T-helper 1 cell treated with Interleukin-12 subunit alpha and Interleukin-12 subunit beta and Interleukin-4 antibody, amounts not matched to agents 30 ng/mL and 1 ng/mL, for 36 hours (primary cell): Measurements from ENCODE around the gene DENND6B. TPM values are rescaled to one million over a fixed set of nuclear protein-coding genes. Genes with fewer than 3 reads are reported as not detected.
"Not testable (repeated sequence)": the region's sequence is repeated elsewhere in the genome, so short reads cannot be mapped to it uniquely, and the experiment has no call there.

Experiments used
- intact Hi-C: fragments of 100-400 bp; cut with micrococcal nuclease; formaldehyde crosslinking; loops from one replicate; pipeline ENCODE4 v1.15.1; 2024
- total RNA-seq: library from RNA; stranded (reverse); gene quantifications from 2 replicates; pipeline ENCODE4 v1.2.3, GENCODE V29; 2022

The DENND6B gene, protein sequence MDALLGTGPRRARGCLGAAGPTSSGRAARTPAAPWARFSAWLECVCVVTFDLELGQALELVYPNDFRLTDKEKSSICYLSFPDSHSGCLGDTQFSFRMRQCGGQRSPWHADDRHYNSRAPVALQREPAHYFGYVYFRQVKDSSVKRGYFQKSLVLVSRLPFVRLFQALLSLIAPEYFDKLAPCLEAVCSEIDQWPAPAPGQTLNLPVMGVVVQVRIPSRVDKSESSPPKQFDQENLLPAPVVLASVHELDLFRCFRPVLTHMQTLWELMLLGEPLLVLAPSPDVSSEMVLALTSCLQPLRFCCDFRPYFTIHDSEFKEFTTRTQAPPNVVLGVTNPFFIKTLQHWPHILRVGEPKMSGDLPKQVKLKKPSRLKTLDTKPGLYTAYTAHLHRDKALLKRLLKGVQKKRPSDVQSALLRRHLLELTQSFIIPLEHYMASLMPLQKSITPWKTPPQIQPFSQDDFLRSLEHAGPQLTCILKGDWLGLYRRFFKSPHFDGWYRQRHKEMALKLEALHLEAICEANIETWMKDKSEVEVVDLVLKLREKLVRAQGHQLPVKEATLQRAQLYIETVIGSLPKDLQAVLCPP
- total RNA-seq, result 2.8 and 2.9 TPM in 2 replicates

DNA sequence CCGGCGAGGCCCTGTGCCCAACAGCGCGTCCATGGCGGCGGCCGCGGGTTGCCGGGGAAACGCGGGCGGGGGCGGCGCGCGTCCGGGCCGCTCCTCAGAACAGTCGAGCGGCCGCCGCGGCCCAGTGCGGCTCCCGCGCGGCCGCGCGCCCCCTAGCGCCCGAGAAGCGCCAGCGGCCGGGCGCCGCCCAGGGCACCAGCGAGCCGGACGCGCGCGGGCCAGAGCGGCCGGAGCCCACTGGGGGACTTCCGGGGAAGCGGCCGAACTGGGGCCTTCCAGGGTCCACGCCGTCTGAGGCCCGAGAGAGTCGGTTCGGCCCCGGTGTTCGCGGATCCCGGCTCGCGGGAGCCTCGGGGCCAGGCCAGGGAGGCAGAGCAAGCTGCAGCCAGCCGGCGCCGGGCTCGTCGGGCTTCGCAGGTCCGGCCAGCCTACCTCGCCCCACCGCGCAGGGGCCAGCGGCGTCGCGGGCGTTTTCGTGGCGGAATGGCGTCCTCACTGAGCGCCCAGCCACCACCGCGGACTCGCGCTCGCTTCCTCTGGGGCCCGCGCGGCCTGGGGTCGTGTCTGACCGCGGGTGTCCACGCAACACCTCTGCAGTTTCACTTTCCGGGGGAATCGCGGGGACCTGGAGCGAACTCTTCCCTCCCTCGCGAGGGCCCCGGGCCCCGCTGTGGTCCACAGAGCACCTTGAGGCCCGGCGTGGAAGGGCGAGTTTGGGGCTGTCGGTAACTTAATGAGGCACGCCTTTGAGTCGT is at the start of gene DENND6B:
Gene DENND6B, minus strand, starts transcription at position 57 of the 755 bp plus-strand sequence. Its CDS starts 24 bp downstream, at position 33.
- intact Hi-C loops, result loop anchor here (1.0 to 5.0 kb wide), 4 partner anchors 15 to 180 kb away; partner anchors contain the start of gene MAPK11

DNA sequence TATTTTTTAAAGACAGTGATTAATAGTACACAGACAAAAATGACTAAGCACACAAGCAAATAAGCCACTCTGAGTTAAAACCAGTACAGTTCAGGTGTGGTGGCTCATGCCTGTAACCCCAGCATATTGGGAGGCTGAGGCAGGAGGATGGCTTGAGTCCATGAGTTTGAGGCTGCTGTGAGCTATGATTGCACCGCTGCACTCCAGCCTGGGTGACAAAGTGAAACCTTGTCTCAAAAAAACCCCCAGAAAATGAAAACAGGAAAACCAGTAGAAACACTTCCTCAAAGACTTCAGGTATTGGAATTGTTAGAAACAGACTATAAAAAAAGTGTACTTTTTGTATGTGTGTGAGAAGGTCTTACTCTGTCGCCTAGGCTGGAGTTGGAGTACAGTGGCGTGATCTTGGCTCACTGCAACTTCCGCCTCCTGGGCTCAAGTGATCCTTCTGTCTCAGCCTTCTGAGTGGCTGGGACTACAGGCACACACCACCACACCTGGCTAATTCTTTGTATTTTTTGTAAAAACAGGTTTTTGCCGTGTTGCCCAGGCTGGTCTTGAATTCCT is 49.4 kb upstream of the DENND6B start:
- intact Hi-C loops, result no loop called here

DNA sequence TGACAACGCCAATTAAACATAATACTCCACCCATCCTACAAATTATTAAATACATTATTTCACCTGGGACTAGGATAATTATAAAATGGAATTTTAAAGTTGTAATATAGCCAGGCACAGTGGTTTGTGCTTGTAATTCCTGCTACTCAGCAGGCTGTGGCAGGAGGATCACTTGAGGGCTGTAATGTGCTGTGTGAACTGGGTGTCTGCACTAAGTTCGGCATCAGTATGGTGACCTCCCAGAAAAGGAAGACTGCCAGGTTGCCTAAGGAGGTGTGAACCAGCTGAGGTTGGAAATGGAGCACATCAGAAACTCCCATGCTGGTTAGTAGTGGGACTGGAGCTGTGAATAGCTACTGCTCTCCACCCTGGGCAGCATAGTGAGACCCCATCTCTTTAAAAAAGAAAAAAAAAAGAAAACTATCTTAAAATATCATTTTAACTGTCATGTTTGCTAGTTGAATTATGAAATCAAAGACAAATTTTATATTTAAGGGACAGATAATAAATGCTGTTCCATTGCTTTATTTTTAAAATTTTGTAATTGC is 44.4 kb upstream of the DENND6B start:
- intact Hi-C loops, result no loop called here

DNA sequence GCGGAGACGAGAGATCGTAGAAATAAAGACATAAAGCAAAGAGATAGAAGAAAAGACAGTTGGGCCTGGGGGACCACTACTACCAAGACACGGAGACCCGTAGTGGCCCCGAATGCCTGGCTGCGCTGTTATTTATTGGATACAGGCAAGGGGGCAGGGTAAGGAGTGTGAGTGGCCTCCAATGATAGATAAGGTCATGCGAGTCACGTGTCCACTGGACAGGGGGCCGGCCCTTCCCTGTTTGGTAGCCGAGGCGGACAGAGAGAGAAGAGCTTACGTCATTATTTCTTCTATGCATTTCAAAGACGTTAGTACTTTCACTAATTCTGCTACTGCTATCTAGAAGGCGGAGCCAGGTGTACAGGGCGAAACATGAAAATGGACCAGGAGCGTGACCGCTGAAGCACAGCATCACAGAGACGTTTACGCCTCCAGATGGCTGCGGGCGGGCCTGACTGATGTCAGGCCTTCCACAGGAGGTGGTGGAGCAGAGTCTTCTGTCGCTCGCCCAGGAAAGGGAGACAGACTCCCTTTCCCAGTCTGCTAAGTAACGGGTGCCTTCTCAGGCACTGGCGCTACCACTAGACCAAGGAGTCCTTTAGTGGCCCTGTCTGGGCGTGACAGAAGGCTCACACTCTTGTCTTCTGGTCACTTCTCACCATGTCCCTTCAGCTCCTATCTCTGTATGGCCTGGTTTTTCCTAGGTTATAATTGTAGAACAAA is 41.1 kb upstream of the DENND6B start:
- intact Hi-C loops, result no loop called here

DNA sequence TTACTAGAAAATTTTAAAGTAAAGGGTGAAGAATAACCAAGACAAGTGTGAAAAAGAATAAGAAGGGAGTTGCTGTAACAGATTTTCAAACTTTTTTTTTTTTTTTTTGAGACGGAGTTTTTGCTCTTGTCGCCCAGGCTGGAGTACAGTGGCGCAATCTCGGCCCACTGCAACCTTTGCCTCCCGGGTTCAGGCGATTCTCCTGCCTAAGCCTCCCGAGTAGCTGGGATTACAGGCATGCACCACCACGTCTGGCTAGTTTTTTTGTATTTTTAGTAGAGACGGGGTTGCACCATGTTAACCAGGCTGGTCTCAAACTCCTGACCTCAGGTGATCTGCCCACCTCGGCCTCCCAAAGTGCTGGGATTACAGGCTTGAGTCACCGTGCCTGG is 37.0 kb upstream of the DENND6B start:
- intact Hi-C loops, result not testable (repeated sequence)

DNA sequence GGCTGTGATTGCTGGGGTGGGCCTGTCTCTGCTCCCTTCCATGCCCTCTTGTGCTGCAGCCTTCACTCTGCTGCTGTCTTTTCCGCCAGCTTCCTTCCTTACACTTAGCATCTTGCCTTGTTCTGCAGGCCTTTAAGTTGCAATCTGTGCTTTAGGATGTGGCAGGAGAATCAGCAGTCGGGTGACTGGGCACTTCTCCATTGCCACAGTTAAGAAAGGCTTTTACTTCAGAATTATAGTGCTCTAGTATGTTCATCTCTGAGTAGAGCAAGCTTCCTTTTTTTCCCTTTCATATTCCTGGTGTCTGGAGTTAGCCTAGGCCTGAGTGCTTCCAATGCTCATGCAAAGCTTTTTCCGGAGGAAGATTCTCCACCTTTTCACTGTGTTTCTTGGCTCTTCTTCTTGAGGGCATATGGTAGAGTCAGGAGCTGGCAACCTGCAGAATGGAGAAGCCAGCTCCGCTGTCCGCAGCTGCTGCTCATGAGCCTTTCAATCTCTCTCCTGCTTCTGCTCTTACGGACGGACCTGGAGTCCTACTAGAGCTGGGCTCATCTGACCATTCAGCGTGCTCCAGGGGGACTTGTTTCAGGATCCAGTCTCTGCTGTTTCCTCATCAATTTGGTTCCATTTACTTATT is 36.5 kb upstream of the DENND6B start:
- intact Hi-C loops, result no loop called here

DNA sequence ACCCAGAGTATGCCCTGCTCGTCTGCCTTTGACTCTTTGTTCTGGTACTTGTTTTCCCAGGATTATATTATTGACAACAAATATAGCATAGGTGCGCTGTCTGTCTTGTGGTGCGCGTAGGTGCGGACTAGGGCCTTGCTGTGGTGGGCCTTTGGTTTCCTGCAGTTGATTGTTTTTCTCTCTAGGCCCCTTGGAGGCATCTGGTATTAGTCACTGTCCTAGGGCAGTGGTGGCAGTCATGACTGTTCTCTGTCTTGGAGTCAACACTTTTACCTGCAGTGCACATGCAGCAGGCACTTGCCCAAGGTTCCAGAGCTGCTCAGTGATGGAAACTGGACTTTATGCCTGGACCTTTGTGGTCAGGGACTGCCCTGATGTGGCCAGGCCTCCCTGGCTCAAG is 34.9 kb upstream of the DENND6B start:
- intact Hi-C loops, result no loop called here

DNA sequence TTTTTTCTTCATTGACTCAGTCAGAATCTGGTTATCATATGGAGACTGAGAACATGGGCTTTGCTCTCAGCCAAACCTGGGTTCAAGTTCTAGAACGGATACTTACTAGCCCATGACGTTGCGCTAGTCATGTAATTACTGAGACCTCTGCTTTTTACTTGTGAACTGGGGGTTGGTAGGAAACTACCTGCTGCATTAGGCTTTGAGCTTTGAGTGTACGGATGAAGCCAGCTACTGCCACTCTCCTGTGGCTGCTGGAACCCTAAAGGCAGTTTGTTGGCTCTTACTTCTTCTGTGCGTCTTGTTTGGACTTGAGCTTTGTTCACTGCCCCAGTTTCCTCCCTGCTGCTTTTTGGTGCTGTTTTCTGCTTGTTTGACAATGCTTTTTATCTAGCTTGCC is 34.4 kb upstream of the DENND6B start:
- intact Hi-C loops, result no loop called here

DNA sequence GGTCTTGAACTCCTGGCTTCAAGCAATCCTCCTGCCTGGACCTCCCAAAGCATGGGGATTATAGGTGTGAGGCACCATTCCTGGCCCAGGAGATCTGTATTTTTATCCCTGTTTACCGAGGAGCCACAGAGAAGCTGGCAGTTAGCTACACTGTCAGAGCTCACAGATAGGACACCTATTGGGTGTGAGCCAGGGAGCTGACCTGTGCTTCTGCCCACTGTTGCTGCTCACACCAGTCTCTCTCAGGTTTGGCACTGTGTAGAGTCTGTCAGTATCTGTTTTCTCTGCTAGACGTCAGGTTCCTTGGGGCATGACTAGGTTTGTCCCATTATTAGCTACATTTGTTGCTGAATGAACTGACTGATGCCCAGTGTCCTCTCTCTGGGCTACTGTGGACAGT is 33.8 kb upstream of the DENND6B start:
- intact Hi-C loops, result no loop called here

DNA sequence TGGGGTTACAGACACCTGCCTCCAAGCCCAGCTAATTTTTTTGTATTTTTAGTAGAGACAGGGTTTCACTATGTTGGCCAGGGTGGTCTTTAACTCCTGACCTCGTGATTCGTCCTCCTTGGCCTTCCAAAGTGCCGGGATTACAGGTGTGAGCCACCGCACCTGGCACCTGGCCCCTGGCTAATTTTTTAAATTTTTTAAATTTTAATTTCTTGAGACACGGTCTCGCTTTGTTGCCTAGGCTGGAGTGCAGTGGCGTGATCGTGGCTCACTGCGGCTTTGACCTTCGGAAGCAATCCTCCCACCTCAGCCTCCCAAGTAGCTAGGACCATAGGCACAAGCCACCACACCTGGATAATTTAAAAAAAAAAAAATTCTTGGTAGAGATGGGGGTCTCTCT is 30.9 kb upstream of the DENND6B start:
- intact Hi-C loops, result no loop called here

DNA sequence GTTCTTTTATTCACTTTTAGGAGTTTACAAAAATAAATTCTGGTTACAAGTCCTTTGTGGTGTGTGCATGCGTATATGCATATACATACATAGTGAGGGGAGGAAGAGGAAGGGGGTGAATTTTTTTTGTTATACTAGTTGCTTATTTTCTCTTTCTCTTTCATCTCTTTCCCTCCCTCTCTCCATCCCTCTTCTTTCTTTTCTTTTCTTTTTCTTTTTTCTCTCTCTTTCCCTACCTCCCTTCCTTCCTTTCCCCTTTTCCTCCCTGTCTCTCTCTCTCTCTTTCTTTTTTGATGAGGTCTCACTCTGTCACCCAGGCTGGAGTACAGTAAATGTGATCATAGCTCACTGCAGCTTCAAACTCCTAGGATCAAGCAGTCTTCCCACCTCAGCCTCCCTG is 30.4 kb upstream of the DENND6B start:
- intact Hi-C loops, result no loop called here

DNA sequence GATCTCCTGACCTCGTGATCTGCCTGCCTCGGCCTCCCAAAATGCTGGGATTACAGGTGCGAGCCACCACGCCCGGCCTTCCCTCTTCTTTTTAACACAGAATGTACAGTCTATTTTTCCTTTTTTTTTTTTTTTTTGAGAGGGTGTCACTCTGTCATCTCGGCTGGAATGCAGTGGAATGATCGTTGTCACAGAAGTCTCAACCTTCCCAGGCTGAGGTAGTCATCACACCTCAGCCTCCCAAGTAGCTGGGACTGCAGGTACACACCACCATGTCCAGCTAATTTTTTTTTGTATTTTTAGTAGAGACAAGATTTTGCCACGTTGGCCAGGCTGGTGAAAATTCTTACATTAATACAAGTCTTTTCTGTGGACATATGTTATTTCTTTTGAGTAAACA is 29.4 kb upstream of the DENND6B start:
- intact Hi-C loops, result no loop called here

DNA sequence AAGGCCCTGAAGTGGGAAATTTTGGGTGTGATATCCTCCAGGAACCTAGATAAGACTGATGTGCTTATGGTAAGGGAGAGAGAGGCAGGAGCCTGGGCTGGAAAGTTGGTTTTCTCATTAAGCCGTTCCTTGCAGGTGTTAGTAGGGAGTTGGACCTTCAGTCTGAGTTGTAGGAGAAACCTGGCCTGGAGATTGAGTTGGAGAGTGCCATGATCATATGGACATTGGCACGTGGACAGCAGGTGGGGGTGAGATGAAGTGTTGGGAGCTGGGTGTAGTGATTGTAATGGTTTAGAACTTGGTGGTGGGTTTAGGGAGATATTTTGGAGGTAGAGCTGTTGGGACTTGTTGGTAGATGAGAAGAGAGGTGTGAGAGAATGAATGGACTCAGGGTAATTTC is 21.2 kb upstream of the DENND6B start:
- intact Hi-C loops, result no loop called here

DNA sequence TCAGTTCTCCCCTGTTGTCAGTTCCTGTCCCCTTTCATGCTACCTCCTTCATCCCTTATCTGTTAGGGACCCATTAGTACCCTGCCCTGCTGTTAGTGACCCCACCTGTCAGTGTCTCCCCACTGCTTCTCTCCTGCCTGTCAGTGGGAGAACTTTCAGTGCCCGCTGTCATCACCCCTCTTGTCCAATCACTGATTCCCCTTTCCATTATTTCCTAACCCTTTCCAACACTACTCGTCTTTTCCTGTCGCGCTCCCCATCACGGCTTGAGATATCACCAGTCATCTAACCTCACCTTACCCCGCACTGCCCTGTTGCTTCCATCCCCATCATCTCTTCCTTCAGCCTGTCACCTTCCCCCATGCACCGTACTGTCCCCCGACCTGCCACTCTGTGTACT is 20.3 kb upstream of the DENND6B start:
- intact Hi-C loops, result no loop called here

DNA sequence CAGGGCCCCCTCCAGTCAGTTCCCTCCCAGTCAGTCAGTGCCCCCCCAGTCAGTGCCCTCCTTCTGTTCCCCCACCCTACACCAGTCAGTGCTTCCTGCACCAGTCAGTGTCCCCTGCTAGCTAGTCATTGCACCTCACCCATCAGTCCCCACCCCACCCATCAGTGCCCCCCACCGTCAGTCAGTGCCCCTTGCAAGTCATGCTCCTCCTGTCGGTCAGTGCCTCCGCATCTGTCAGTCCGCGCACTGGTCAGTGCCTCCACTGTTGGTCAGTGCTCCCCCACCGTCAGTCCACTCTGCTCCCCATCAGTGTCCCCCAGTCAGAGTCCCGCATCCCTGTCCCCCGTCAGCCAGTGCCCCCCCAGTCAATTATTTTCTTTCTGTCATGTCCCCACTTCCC is 19.7 kb upstream of the DENND6B start:
- intact Hi-C loops, result no loop called here

DNA sequence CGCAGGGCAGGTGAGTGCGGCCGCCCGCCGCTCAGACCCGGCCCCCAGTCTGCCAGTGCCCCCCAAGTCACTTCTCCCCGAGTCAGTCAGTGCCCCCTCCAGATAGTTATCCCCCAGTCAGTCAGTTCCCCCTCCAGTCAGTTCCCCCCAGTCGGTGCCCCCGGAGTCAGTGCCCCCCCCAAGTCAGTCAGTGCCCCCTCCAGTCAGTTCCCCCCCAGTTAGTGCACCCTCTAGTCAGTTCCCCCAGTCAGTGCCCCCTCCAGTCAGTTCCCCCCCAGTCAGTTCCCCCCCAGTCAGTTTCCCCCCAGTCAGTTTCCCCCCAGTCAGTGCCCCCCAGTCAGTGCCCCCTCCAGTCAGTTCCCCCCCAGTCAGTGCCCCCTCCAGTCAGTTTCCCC is 16.7 kb upstream of the DENND6B start:
- intact Hi-C loops, result loop anchor here (1.0 to 5.0 kb wide), 3 partner anchors 98 to 163 kb away; partner anchors contain the start of genes LMF2 and TUBGCP6

DNA sequence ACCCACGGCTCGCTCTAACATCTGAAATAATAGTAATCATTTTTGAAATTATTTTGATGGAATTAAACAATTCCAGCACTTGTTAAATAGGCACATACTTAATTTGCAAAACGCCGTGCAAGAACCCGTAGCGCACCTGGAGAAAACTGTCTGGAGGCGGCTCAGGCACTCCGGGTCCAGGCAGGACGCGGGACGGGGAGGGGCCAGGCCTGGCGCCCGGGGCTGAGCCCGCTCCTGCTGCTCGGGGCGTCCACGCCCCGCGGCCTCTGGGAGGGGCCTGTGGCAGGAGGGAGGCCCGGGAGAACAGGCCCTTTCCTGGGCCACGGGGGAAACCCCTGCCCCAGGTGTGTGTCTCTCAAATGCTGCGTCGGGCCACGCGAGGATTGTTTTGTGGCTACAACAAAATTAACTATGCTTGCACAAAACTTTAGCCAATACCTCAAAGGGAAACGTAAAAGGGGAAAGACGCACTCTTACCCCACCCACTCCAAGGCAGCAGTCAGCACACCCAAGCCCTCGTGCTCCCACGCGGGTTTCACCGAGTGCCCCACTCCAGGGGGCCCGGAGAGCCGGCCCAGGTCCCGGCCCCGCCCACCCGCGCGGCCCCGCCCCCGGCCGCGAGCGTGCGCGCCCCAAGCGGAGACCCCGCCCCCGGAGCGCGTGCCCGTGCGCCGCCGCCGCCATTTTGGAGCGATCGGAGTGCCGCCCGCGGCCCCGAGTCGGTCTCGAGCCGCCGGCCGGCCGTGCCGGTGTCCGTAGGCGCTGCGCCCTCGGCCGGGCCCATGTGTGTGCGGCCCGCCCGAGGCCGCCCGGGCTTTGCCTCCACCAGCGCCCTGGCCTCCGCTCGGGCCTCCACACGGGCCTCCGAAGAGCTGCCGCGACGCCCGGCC is 16.1 kb upstream of the DENND6B start, which contains the start of gene PPP6R2:
Gene PPP6R2, plus strand, starts transcription at position 677 of the 890 bp plus-strand sequence. CDS start 50,582 bp downstream, outside the sequence.
- intact Hi-C loops, result loop anchor here (1.0 to 5.0 kb wide), 10 partner anchors 16 to 383 kb away; partner anchors contain the start of genes DENND6B, LMF2, PIM3 and TUBGCP6

DNA sequence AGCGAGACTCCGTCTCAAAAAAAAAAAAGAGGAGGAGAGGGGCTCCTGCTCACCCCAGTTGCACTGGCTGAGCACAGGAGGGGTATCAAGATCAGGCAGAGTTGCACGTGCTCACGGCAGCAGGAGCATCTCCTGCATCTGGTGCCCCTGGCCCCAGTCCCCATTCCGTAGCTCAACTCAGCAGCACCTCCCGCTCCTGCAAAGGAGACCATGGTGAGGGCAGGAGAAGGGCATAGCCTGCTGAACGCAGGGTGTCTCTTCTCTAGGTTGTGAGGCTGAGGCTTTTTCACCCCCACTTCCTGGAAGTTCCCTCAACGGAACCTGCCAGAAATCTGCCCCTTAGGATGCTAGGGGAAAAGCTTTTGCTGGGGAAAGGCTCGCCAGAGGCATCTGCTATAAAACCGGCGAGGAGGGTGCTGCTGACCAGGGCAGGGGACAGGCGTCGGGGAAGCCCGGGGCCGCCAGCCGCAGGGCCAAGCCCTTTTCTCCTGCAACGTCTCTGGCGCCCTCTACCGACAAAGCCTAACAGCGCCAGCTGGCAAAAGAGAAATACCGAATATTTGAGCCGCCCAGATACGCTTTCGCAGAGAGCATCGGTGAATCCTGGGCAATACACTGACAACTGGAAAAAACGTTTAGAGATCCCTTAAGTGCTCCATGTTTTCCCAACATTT is 15.3 kb upstream of the DENND6B start:
- intact Hi-C loops, result loop anchor here (1.0 to 5.0 kb wide), 9 partner anchors 15 to 382 kb away; partner anchors contain the start of genes DENND6B, LMF2 and PIM3
